Mesothelial cell of epicardium (in vitro differentiated cells): ENCODE results near the gene FRMD4A. TPM values are rescaled to one million over a fixed set of nuclear protein-coding genes. Genes with fewer than 3 reads are reported as not detected.

Source experiments
- DNase-seq, 2 experiments: peaks; one replicate each; pipeline ENCODE4 v3.0.0; 2021; ENCODE audit warnings: low spot score in 2 of 2; ENCODE audit not compliant: unreplicated experiment in 2 of 2
- H3K27ac Mint-ChIP-seq: 2 replicates; pipeline ENCODE4 v1.8.0; 2021; ENCODE audit warnings: mixed read lengths
- H3K27me3 Mint-ChIP-seq: 2 replicates; pipeline ENCODE4 v1.8.0; 2021; ENCODE audit warnings: low read depth, mixed read lengths
- H3K36me3 Mint-ChIP-seq: 2 replicates; pipeline ENCODE4 v1.8.0; 2021; ENCODE audit warnings: mixed read lengths
- H3K4me1 Mint-ChIP-seq: 2 replicates; pipeline ENCODE4 v1.8.0; 2021; ENCODE audit warnings: mixed read lengths
- H3K4me3 Mint-ChIP-seq: 2 replicates; pipeline ENCODE4 v1.8.0; 2021; ENCODE audit warnings: mild to moderate bottlenecking, moderate library complexity, mixed read lengths
- H3K9me3 Mint-ChIP-seq: 2 replicates; pipeline ENCODE4 v1.8.0; 2021; ENCODE audit warnings: mixed read lengths
- CTCF ChIP-seq: fragments of 200-600 bp; sonication (generic); IDR thresholded peaks from one replicate; pipeline ENCODE4 v1.5.0; 2021; ENCODE audit warnings: antibody characterized with exemption; ENCODE audit not compliant: unreplicated experiment
- total RNA-seq: library from RNA; stranded (reverse); gene quantifications from 3 replicates; pipeline ENCODE4 v1.2.1, GENCODE V29; 2021

The FRMD4A gene
- total RNA-seq, 1 donor from 2014 or later: 45.0 TPM

- Mint-ChIP-seq H3K4me3 (no peak overlapping the region), H3K4me1 (peaks cover 4% of the 10 kb centered on the region), H3K27ac (no peak overlapping the region), H3K27me3 (no peaks in the 10 kb centered on the region), H3K36me3 (peaks cover 59% of the 10 kb centered on the region), H3K9me3 (no peaks in the 10 kb centered on the region)
- no peak for TF ChIP-seq CTCF
- DNase-seq: no peak
Observed at GRCh38 chr10:13695588-13695987, 635.1 kb downstream of the FRMD4A start.

GRCh38 chr10:13693783-13694700, 636.7 kb downstream of the FRMD4A start:
- Mint-ChIP-seq H3K36me3 (peaks cover 52% of the 10 kb centered on the region), H3K27me3 (no peaks in the 10 kb centered on the region), H3K4me3 (no peak overlapping the region), H3K4me1 (peaks cover 4% of the 10 kb centered on the region), H3K9me3 (no peaks in the 10 kb centered on the region), H3K27ac (no peak overlapping the region)
- DNase-seq: no peak
- no peak for TF ChIP-seq CTCF

- no peak overlapping the region for H3K4me3 Mint-ChIP-seq
- no peak overlapping the region for H3K27ac Mint-ChIP-seq
- no peaks in the 10 kb centered on the region for H3K27me3 Mint-ChIP-seq
- H3K36me3 Mint-ChIP-seq: peaks cover 36% of the 10 kb centered on the region
- no peaks in the 10 kb centered on the region for H3K9me3 Mint-ChIP-seq
- H3K4me1 Mint-ChIP-seq: peaks cover 7% of the 10 kb centered on the region
- DNase-seq: no peak
- no peak for TF ChIP-seq CTCF
Observed at GRCh38 chr10:13690281-13690825, 640.4 kb downstream of the FRMD4A start.

- no peak for TF ChIP-seq CTCF
- peaks cover 17% of the 10 kb centered on the region for H3K36me3 Mint-ChIP-seq
- no peak for DNase-seq
- H3K4me3 Mint-ChIP-seq: no peak overlapping the region
- H3K27ac Mint-ChIP-seq: peak overlapping the region; percentile 59
- H3K27me3 Mint-ChIP-seq: no peaks in the 10 kb centered on the region
- H3K4me1 Mint-ChIP-seq: peaks cover 24% of the 10 kb centered on the region
- H3K9me3 Mint-ChIP-seq: no peaks in the 10 kb centered on the region
Observed at GRCh38 chr10:13686331-13686752, 644.4 kb downstream of the FRMD4A start.

- Mint-ChIP-seq H3K9me3 (no peaks in the 10 kb centered on the region), H3K27ac (peak overlapping the region; percentile 59), H3K27me3 (no peaks in the 10 kb centered on the region), H3K4me3 (no peak overlapping the region), H3K4me1 (peaks cover 28% of the 10 kb centered on the region), H3K36me3 (peaks cover 17% of the 10 kb centered on the region)
- no peak for TF ChIP-seq CTCF
- DNase-seq: no peak
Observed at GRCh38 chr10:13685885-13686284, 644.8 kb downstream of the FRMD4A start.
